Suprapubic skin (tissue), 4 donors: Measurements from ENCODE around the gene TRIM50.
"Not testable (repeated sequence)": the region's sequence is repeated elsewhere in the genome, so short reads cannot be mapped to it uniquely, and the experiment has no call there.

ENCODE experiments used
- POLR2A ChIP-seq, 2 donors: fragments of 450-650 bp; IDR thresholded peaks; one replicate each; pipeline ENCODE4 v1.6.1; 2017; ENCODE audit warnings: antibody characterized with exemption in 2 of 2, mild to moderate bottlenecking in 2 of 2, moderate library complexity in 2 of 2
- POLR2AphosphoS5 ChIP-seq, 3 donors: sonication (generic); formaldehyde crosslinking; IDR thresholded peaks; one replicate each; pipeline ENCODE4 v1.6.1; 2017; ENCODE audit warnings: antibody characterized with exemption in 3 of 3
- TF ChIP-seq, protein P1 (sequence below), 2 donors: fragments of 200-600 bp in 1 of 2; fragments of 450-650 bp in 1 of 2; sonication (generic) in 1 of 2; IDR thresholded peaks; one replicate each; pipeline ENCODE4 v1.5.1; 2016 to 2019; ENCODE audit warnings: antibody characterized with exemption in 2 of 2, mild to moderate bottlenecking in 1 of 2, moderate library complexity in 1 of 2

DNA sequence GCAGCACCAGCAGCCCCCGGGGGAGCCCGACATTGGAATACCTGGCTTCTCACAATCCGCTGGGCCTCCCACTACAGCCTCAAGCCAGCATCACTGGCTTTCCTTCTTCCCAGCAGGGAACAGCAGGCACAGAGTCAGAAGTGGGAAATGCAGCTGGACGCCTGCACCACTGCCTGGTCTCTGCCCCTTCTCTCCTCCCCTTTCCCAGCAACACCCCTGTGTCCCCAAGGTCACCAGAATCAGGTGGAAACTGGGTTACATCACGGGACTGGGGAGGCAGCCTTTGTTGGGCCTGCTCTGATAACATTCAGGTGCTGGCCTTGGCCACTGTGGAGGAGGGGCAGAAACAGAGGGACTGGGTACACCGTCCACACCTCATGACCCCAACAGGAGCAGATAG, 2.5 kb downstream of the TRIM50 start:
- TF ChIP-seq POLR2AphosphoS5, POLR2A (IDR thresholded peaks at IDR 0.05): not testable (repeated sequence)
- TF ChIP-seq, protein P1, sequence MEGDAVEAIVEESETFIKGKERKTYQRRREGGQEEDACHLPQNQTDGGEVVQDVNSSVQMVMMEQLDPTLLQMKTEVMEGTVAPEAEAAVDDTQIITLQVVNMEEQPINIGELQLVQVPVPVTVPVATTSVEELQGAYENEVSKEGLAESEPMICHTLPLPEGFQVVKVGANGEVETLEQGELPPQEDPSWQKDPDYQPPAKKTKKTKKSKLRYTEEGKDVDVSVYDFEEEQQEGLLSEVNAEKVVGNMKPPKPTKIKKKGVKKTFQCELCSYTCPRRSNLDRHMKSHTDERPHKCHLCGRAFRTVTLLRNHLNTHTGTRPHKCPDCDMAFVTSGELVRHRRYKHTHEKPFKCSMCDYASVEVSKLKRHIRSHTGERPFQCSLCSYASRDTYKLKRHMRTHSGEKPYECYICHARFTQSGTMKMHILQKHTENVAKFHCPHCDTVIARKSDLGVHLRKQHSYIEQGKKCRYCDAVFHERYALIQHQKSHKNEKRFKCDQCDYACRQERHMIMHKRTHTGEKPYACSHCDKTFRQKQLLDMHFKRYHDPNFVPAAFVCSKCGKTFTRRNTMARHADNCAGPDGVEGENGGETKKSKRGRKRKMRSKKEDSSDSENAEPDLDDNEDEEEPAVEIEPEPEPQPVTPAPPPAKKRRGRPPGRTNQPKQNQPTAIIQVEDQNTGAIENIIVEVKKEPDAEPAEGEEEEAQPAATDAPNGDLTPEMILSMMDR (IDR thresholded peaks at IDR 0.05): not testable (repeated sequence)
